GM21529 (cell line): ENCODE results near the gene FGA.
"Not testable (repeated sequence)": the region's sequence is repeated elsewhere in the genome, so short reads cannot be mapped to it uniquely, and the experiment has no call there.

ENCODE experiments used
- ATAC-seq: cut with Tn5 transposase; IDR thresholded peaks from one replicate; pipeline ENCODE4 v1.9.1; 2021; ENCODE audit not compliant: unreplicated experiment

FGA gene

GRCh38 chr4:154608361-154609252 is 18.1 kb upstream of the FGA start:
- no peak for ATAC-seq

DNA sequence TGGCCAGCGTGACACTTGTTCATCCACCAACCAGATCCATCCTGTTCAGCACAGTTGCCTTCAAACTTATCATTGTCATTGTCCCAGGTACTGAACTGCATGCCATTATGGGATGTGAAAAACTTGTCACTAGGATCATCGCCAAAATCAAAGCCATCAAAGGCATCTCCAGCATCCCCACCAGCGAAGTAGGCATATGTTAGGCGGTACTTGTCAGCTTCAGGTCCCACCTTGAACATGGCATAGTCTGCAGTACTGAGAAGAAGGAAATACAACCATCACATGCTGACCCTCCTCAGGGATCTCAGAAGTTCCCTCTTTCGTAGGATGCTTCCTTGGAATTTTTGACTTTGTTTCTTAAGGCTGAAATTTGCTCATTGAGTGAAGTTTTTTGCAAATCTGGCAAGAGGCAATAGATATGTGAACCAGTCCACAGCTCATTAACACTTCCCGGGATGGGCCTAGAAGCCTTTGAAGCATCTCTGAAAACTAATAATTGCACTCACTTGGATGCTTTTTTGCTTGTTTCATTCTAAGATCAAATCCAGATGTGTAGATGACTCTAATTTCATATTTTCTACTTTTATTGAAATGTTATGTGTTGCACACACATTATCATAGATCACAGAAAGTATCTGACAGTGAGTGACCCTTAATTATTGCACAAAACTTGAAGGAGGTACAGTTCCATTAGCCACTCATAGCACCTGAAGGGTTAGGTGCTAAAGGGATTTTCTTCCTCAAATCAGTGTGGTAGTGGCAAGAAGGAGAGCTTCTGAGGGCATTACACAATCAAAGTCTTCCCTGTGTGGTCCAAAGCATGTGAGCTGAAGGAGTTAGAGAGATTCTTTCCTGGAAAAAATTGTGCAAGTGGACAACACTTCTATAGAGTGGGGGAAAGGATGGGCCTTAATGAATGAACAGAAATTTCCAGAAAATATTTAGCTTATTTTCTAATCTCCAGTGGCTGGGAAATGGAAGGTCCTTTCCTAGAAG is 16.5 kb upstream of the FGA start:
- ATAC-seq: no peak

DNA sequence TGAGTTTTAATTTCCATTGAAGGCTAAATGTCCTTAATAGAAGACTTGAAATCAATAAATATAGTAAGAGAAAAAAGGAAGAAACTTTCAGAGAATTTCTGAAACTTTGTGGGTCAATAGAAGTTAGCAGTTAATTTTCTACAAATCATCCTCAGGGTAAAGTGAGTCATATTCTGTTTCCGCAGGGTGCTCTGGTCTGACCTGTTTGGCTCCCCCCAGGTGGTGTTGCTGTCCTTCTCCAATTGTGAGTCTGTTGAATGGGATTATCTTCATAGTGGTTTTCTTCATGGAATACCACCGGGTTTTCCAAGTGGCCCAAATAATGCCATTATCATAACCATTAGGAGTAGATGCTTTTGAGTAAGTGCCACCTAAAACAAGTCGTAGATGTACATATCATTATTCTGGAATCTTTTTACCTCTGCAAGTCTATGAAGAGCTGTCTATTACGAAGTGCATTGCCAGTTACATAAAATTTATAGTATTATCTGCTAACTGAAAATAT is 14.2 kb upstream of the FGA start:
- ATAC-seq: no peak

GRCh38 chr4:154603033-154603943 is 12.7 kb upstream of the FGA start:
- ATAC-seq: no peak

DNA sequence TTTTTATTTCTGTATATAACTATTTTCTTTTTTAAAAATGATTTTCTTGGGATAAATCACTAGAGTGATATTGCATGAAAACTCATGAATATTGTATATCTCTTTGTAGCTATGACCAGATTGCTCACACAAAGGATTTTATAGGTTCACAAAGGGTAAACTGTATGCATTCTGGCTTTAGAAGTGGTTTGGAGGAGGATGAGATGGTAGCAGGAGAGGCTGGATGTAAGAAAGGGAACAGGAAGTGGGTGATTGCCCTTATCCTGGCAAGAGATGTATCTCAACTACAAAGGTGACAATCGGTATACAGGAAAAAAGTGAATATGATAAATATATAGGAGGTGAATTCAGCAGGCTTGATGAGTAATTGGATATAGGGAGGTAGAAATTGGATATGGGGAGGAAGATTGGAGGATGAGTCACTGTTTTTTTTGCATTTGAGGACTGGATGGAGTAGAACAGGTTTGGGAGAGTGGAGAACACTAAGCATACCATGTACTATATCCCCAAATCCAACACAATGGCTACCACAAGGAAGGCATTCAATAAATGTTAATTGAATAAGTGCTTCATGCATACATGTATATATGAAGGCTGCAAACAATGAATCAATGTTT is 12.0 kb upstream of the FGA start:
- ATAC-seq: no peak

- no peak for ATAC-seq
These were observed 7.5 kb upstream of the FGA start for GRCh38 chr4:154597798-154598774.

DNA sequence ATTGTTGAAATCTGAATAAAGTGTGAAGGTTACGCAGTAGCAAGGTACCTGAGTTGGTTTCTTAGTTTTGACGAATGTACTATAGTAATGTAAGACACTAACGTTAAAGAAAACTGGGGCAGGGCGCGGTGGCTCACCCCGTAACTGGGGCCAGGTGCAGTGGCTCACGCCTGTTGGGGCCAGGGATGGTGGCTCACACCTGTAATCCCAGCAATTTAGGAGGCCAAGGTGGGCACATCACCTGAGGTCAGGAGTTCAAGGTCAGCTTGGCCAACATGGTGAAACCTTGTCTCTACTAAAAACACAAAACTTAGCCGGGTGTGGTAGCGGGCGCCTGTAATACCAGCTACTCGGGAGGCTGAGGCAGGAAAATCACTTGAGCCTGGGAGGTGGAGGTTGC is 6.7 kb upstream of the FGA start:
- ATAC-seq: not testable (repeated sequence)

DNA sequence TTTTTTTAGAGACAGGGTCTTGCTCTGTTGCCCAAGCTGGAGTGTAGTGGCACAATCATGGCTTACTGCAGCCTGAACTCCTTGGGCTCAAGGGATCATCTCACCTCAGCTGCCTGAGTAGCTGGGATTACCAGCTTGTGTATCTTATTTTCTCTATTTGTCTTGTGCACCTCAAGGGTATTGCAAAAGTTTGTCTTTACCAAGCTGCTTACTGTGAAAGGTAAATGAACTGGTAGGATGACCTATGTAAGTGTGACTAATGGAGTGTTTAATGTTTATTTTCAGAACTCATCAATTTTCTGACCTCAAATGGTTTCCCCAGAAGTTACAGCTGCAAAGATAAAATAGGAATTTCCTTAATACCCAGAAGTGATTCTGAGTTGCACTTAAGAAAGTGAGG is 5.3 kb upstream of the FGA start:
- no peak for ATAC-seq

GRCh38 chr4:154594343-154594742 is 3.8 kb upstream of the FGA start:
- ATAC-seq: not testable (repeated sequence)

DNA sequence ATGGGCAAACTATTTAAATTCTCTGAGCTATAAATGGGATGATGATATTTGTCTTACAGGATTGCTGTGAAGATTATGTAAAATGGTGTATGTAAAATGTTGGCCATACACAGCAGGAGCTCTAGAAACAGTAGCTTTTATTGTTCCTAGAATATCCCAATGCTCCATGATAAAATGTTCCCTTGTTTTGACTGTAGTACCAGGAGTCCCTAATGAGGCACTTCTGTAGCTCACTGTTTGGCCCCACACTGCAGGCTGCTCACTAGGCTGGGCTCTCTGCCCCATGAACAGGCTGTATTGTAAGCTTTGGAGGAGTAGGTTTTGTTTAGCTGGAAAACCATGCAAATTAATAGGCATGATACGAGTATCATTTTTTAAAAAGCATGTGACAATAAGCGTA is 3.3 kb upstream of the FGA start:
- ATAC-seq: no peak

DNA sequence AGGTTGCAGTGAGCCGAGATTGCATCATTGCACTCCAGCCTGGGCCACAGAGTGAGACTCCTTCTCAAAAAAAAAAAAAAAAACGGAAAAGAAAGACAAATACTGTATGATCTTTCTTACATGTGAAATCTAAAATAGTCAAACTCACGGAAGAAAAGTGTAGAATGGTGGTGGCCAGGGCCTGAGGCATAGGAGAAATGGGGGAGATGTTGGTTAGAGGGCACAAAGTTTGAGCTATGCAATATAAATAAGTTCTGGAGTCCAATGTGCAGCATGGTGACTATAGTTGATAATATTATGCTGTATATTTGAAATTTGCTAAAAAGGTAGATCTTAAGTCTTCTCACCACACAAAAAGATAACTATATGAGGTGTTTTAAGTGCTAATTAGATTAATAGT is 1.3 kb upstream of the FGA start:
- ATAC-seq: no peak

- no peak for ATAC-seq
These were observed 995 bp downstream of the FGA start for GRCh38 chr4:154589296-154590197.

DNA sequence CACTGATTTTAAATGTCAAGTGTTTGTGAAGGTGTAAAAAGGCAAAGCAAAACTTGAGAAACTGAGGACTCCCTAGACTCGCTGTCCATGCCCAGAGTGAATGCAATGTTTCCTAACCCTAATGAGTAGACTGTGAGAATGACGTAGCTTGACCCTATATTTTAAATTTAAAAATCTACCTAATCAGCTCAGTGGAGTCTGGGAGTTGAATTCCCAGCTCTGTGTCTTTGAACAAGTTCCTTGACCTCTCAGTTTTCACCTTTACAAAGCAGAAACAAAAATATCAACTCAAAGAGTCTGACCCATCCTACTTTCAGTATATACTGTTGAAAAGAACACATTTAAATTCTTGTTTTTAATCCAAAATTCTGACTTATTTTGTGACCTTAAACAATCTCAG is 2.3 kb downstream of the FGA start:
- ATAC-seq: no peak

- ATAC-seq: no peak
These were observed 4.1 kb downstream of the FGA start for GRCh38 chr4:154586296-154587033.

GRCh38 chr4:154585369-154586018 is 5.0 kb downstream of the FGA start:
- no peak for ATAC-seq

DNA sequence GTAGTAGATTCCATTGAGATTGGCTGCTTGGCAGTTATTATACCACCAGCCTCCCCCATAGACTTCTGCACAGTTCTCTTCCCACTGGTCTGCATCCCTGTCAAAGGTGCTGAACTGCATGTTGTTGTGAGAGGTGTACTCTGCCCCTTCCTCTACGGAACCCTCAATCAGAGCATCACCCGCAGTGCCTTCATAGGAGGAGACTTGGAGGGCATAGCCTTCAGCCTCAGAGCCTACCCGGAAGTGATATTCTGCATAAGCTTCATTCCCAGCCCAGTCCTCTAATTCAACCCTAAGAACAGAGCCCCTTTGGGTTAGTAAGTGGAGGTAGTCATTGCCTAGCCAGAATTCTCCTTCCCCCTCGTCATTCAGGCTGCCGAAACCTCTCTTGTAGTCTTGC is 6.3 kb downstream of the FGA start:
- no peak for ATAC-seq

DNA sequence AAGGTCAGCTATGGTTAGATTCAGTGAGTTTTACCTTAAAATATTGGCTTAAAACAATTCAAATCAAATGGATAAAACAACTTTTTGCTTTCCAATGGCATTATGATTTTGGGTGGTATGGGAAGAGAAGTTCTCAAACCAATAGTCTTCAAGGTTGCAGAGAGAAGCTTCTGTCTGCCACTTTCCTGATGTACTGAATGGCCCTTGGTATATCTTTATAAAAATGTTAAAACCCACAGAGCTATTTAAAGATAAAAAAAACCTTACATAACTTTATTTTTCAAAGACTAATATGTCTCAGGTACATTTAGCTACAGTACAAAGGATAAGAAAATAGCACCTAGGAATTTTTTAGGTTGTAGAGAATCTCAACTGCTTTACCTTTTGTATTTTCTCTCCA is 6.9 kb downstream of the FGA start:
- ATAC-seq: no peak
